Suprapubic skin (tissue), 4 donors: ENCODE results near the gene INSIG2. TPM values are rescaled to one million over a fixed set of nuclear protein-coding genes. Genes with fewer than 3 reads are reported as not detected.
A peak's percentile ranks its signal among the peaks of the same experiment; 100 is the strongest.

Experiments used
- DNase-seq, 2 donors: peaks; one replicate each; pipeline ENCODE4 v3.0.0-alpha.2; 2019; ENCODE audit warnings: low spot score in 2 of 2
- H3K27ac ChIP-seq: fragments of 200-600 bp; sonication (generic); one replicate; pipeline ENCODE4 v1.5.1; 2019
- H3K27me3 ChIP-seq: fragments of 200-600 bp; sonication (generic); one replicate; pipeline ENCODE4 v1.5.1; 2019
- H3K36me3 ChIP-seq: fragments of 200-600 bp; sonication (generic); one replicate; pipeline ENCODE4 v1.5.1; 2019
- H3K4me1 ChIP-seq: fragments of 200-600 bp; sonication (generic); one replicate; pipeline ENCODE4 v1.5.1; 2019
- H3K4me3 ChIP-seq: fragments of 200-600 bp; sonication (generic); one replicate; pipeline ENCODE4 v1.5.1; 2019; ENCODE audit warnings: mild to moderate bottlenecking
- H3K9me3 ChIP-seq: fragments of 200-600 bp; sonication (generic); one replicate; pipeline ENCODE4 v1.5.1; 2019
- CTCF ChIP-seq, 2 donors: fragments of 200-600 bp in 1 of 2; fragments of 450-650 bp in 1 of 2; sonication (generic) in 1 of 2; IDR thresholded peaks; one replicate each; pipeline ENCODE4 v1.5.1; 2016 to 2019; ENCODE audit warnings: antibody characterized with exemption in 2 of 2, mild to moderate bottlenecking in 1 of 2, moderate library complexity in 1 of 2
- EP300 ChIP-seq: sonication (generic); formaldehyde crosslinking; IDR thresholded peaks from one replicate; pipeline ENCODE4 v1.6.1; 2017; ENCODE audit warnings: antibody characterized with exemption
- POLR2A ChIP-seq, 2 donors: fragments of 450-650 bp; IDR thresholded peaks; one replicate each; pipeline ENCODE4 v1.6.1; 2017; ENCODE audit warnings: antibody characterized with exemption in 2 of 2, mild to moderate bottlenecking in 2 of 2, moderate library complexity in 2 of 2
- POLR2AphosphoS5 ChIP-seq, 3 donors: sonication (generic); formaldehyde crosslinking; IDR thresholded peaks; one replicate each; pipeline ENCODE4 v1.6.1; 2017; ENCODE audit warnings: antibody characterized with exemption in 3 of 3
- WGBS: methylation state at CpG from one replicate; pipeline ENCODE4 v1.1.5; 2018; 5-methylcytosine and 5-hydroxymethylcytosine counted together
- total RNA-seq, 4 donors: library from RNA; depleted of rRNA; stranded (reverse); fragments of >200 nt; gene quantifications; one replicate each; pipeline ENCODE4 v1.1.0, GENCODE V29; 2016

Gene INSIG2
- total RNA-seq, 4 donors from 2014 or later, result 6.9 to 14.9 (median 9.3) TPM

- peaks cover 38% of the 10 kb centered on the region for H3K4me1 ChIP-seq
- H3K36me3 ChIP-seq, result no peaks in the 10 kb centered on the region
- peak overlapping the region; percentile 73 for H3K27ac ChIP-seq
- DNase-seq, result peak in 1 of 2 donors; percentile 78
- H3K4me3 ChIP-seq, result no peak overlapping the region
- H3K27me3 ChIP-seq, result no peaks in the 10 kb centered on the region
- 38% methylated on average over 3 of the region's 3 CpGs for WGBS
- TF ChIP-seq POLR2AphosphoS5 (IDR thresholded peaks at IDR 0.05), result peak in 1 of 3 donors; percentile 15
- no peak for TF ChIP-seq EP300
- no peaks in the 10 kb centered on the region for H3K9me3 ChIP-seq
Measured at GRCh38 chr2:118123561-118124232, 35.4 kb downstream of the INSIG2 start.

- H3K27me3 ChIP-seq, result no peaks in the 10 kb centered on the region
- H3K36me3 ChIP-seq, result no peaks in the 10 kb centered on the region
- TF ChIP-seq POLR2AphosphoS5 (IDR thresholded peaks at IDR 0.05), result no peak
- TF ChIP-seq POLR2A (IDR thresholded peaks at IDR 0.05), result no peak
- TF ChIP-seq CTCF (IDR thresholded peaks at IDR 0.05), result no peak
- no peak for TF ChIP-seq EP300
- no peak overlapping the region for H3K4me3 ChIP-seq
- 85% methylated on average over 8 of the region's 8 CpGs for WGBS
- H3K9me3 ChIP-seq, result no peaks in the 10 kb centered on the region
- no peak for DNase-seq
- peak overlapping the region; percentile 73 for H3K27ac ChIP-seq
- H3K4me1 ChIP-seq, result peaks cover 31% of the 10 kb centered on the region
Measured at GRCh38 chr2:118124288-118124891, 36.1 kb downstream of the INSIG2 start.

- TF ChIP-seq POLR2A (IDR thresholded peaks at IDR 0.05), result no peak
- TF ChIP-seq POLR2AphosphoS5 (IDR thresholded peaks at IDR 0.05), result no peak
- TF ChIP-seq EP300, result no peak
- TF ChIP-seq CTCF (IDR thresholded peaks at IDR 0.05), result no peak
- 84% methylated on average over 5 of the region's 5 CpGs for WGBS
- H3K9me3 ChIP-seq, result no peaks in the 10 kb centered on the region
- H3K4me1 ChIP-seq, result peaks cover 23% of the 10 kb centered on the region
- H3K27ac ChIP-seq, result no peak overlapping the region
- H3K27me3 ChIP-seq, result no peaks in the 10 kb centered on the region
- DNase-seq, result no peak
- no peaks in the 10 kb centered on the region for H3K36me3 ChIP-seq
- H3K4me3 ChIP-seq, result no peak overlapping the region
Measured at GRCh38 chr2:118127250-118127649, 39.0 kb downstream of the INSIG2 start.

GRCh38 chr2:118128826-118129225 is 40.6 kb downstream of the INSIG2 start:
- WGBS, result 75% methylated on average over 3 of the region's 3 CpGs
- no peak overlapping the region for H3K4me3 ChIP-seq
- no peaks in the 10 kb centered on the region for H3K27me3 ChIP-seq
- no peak for DNase-seq
- no peaks in the 10 kb centered on the region for H3K9me3 ChIP-seq
- no peak overlapping the region for H3K27ac ChIP-seq
- H3K4me1 ChIP-seq, result peaks cover 9% of the 10 kb centered on the region
- TF ChIP-seq POLR2AphosphoS5 (IDR thresholded peaks at IDR 0.05), result no peak
- TF ChIP-seq EP300, result no peak
- TF ChIP-seq POLR2A (IDR thresholded peaks at IDR 0.05), result no peak
- TF ChIP-seq CTCF (IDR thresholded peaks at IDR 0.05), result no peak
- no peaks in the 10 kb centered on the region for H3K36me3 ChIP-seq

- TF ChIP-seq POLR2A (IDR thresholded peaks at IDR 0.05) (no peak), CTCF (IDR thresholded peaks at IDR 0.05) (no peak), POLR2AphosphoS5 (IDR thresholded peaks at IDR 0.05) (no peak), EP300 (no peak)
- Histone ChIP-seq H3K27ac (no peak overlapping the region), H3K27me3 (no peaks in the 10 kb centered on the region), H3K9me3 (no peaks in the 10 kb centered on the region), H3K4me3 (no peak overlapping the region), H3K4me1 (no peaks in the 10 kb centered on the region), H3K36me3 (no peaks in the 10 kb centered on the region)
- DNase-seq, result no peak
- 85% methylated on average over 7 of the region's 7 CpGs for WGBS
Measured at GRCh38 chr2:118130385-118130784, 42.1 kb downstream of the INSIG2 start.
